HEK293 (cell line): ENCODE data around the gene PDXK.
A peak's percentile ranks its signal among the peaks of the same experiment; 100 is the strongest.

Experiments
- CTCF ChIA-PET: fragments of 350-600 bp; formaldehyde crosslinking; extraction: SDS; loops from one replicate; lab custom pipeline; 2021; ENCODE audit warnings: antibody characterized with exemption; lab: Yijun Ruan, JAX
- POLR2A ChIA-PET: fragments of 300-600 bp; formaldehyde crosslinking; extraction: SDS; loops from one replicate; lab custom pipeline; 2020; ENCODE audit warnings: antibody characterized with exemption, inconsistent platforms; lab: Yijun Ruan, JAX
- H3K27ac ChIP-seq: fragments of 200-500 bp; sonication (Bioruptor generic); 2 replicates; pipeline ENCODE4 v1.5.1; 2014; ENCODE audit warnings: low read depth, low read length, control low read depth, inconsistent platforms; ENCODE audit errors: extremely low read depth
- H3K36me3 ChIP-seq, 2 experiments: fragments of 200-500 bp in 1 of 2; sonication (Bioruptor generic) in 1 of 2; 1 replicate in 1 of 2; 2 replicates in 1 of 2; pipeline ENCODE4 v1.5.1; 2014 to 2017; ENCODE audit warnings: inconsistent platforms in 2 of 2, low read length in 2 of 2; ENCODE audit not compliant: control insufficient read depth in 2 of 2, insufficient read depth in 1 of 2
- H3K4me1 ChIP-seq: fragments of 200-500 bp; sonication (Bioruptor generic); 2 replicates; pipeline ENCODE4 v1.5.1; 2014; ENCODE audit warnings: mild to moderate bottlenecking, low read length, inconsistent platforms; ENCODE audit not compliant: control insufficient read depth, insufficient read depth
- H3K4me3 ChIP-seq: 2 replicates; pipeline ENCODE4 v1.5.1; 2011; ENCODE audit warnings: low read depth, mild to moderate bottlenecking, control low read depth, low read length, moderate library complexity
- H3K9me3 ChIP-seq: fragments of 200-500 bp; sonication (Bioruptor generic); 2 replicates; pipeline ENCODE4 v1.5.1; 2014; ENCODE audit warnings: low read depth, low read length, inconsistent platforms; ENCODE audit not compliant: control insufficient read depth, insufficient read depth
- BCL11A ChIP-seq: fragments of 450-650 bp; formaldehyde crosslinking; IDR thresholded peaks from 2 replicates; pipeline ENCODE4 v1.5.1; 2016; ENCODE audit warnings: low read depth, missing biosample characterization, missing genetic modification characterization
- CTCF ChIP-seq: fragments of 450-650 bp; formaldehyde crosslinking; IDR thresholded peaks from 2 replicates; pipeline ENCODE4 v1.5.1; 2016; ENCODE audit warnings: missing biosample characterization, missing genetic modification characterization
- EGR2 ChIP-seq: fragments of 450-650 bp; formaldehyde crosslinking; IDR thresholded peaks from 2 replicates; pipeline ENCODE4 v1.5.1; 2016; ENCODE audit warnings: low read depth, missing biosample characterization, missing genetic modification characterization
- KLF16 ChIP-seq: fragments of 450-650 bp; formaldehyde crosslinking; IDR thresholded peaks from 2 replicates; pipeline ENCODE4 v1.5.1; 2017; ENCODE audit warnings: missing biosample characterization, missing genetic modification characterization
- KLF8 ChIP-seq: fragments of 450-650 bp; formaldehyde crosslinking; IDR thresholded peaks from 2 replicates; pipeline ENCODE4 v1.5.1; 2016; ENCODE audit warnings: missing biosample characterization, missing genetic modification characterization
- KLF9 ChIP-seq: fragments of 450-650 bp; formaldehyde crosslinking; IDR thresholded peaks from 2 replicates; pipeline ENCODE4 v1.5.1; 2016; ENCODE audit warnings: missing biosample characterization, missing genetic modification characterization, low read depth
- OSR2 ChIP-seq: fragments of 450-650 bp; formaldehyde crosslinking; IDR thresholded peaks from 2 replicates; pipeline ENCODE4 v1.5.1; 2016; ENCODE audit warnings: missing biosample characterization, missing genetic modification characterization
- PBX3 ChIP-seq: sonication (generic); formaldehyde crosslinking; IDR thresholded peaks from 2 replicates; pipeline ENCODE4 v1.8.1; 2022; ENCODE audit warnings: mild to moderate bottlenecking, moderate library complexity, missing genetic modification reagents
- REPIN1 ChIP-seq: fragments of 450-650 bp; formaldehyde crosslinking; IDR thresholded peaks from 2 replicates; pipeline ENCODE4 v1.5.1; 2017; ENCODE audit warnings: missing biosample characterization, missing genetic modification characterization, low read depth
- SALL2 ChIP-seq: fragments of 450-650 bp; formaldehyde crosslinking; IDR thresholded peaks from 2 replicates; pipeline ENCODE4 v1.5.0; 2017; ENCODE audit warnings: missing biosample characterization, mild to moderate bottlenecking, missing genetic modification characterization, borderline replicate concordance
- SP2 ChIP-seq: fragments of 450-650 bp; formaldehyde crosslinking; IDR thresholded peaks from 2 replicates; pipeline ENCODE4 v1.5.1; 2016; ENCODE audit warnings: missing biosample characterization, missing genetic modification characterization
- SP7 ChIP-seq: fragments of 450-650 bp; formaldehyde crosslinking; IDR thresholded peaks from 2 replicates; pipeline ENCODE4 v1.5.1; 2016; ENCODE audit warnings: missing biosample characterization, missing genetic modification characterization
- ZBTB8A ChIP-seq: fragments of 450-650 bp; formaldehyde crosslinking; IDR thresholded peaks from 2 replicates; pipeline ENCODE4 v1.5.1; 2016; ENCODE audit warnings: missing biosample characterization, missing genetic modification characterization
- ZFP37 ChIP-seq: fragments of 450-650 bp; formaldehyde crosslinking; IDR thresholded peaks from 2 replicates; pipeline ENCODE4 v1.5.1; 2016; ENCODE audit warnings: missing biosample characterization, missing genetic modification characterization
- ZFP69B ChIP-seq: fragments of 450-650 bp; formaldehyde crosslinking; IDR thresholded peaks from 2 replicates; pipeline ENCODE4 v1.5.1; 2016; ENCODE audit warnings: missing biosample characterization, missing genetic modification characterization
- ZNF112 ChIP-seq: fragments of 450-650 bp; formaldehyde crosslinking; IDR thresholded peaks from 2 replicates; pipeline ENCODE4 v1.5.0; 2017; ENCODE audit warnings: missing biosample characterization, missing genetic modification characterization
- ZNF23 ChIP-seq: fragments of 450-650 bp; formaldehyde crosslinking; IDR thresholded peaks from 2 replicates; pipeline ENCODE4 v1.5.1; 2016; ENCODE audit warnings: missing biosample characterization, missing genetic modification characterization, borderline replicate concordance
- ZNF24 ChIP-seq: fragments of 450-650 bp; formaldehyde crosslinking; IDR thresholded peaks from 2 replicates; pipeline ENCODE4 v1.5.1; 2016; ENCODE audit warnings: missing biosample characterization, missing genetic modification characterization
- ZNF391 ChIP-seq: fragments of 450-650 bp; formaldehyde crosslinking; IDR thresholded peaks from 2 replicates; pipeline ENCODE4 v1.5.1; 2016; ENCODE audit warnings: low read depth, missing biosample characterization, missing genetic modification characterization, borderline replicate concordance
- ZNF529 ChIP-seq: fragments of 450-650 bp; formaldehyde crosslinking; IDR thresholded peaks from 2 replicates; pipeline ENCODE4 v1.5.1; 2017; ENCODE audit warnings: missing genetic modification characterization, missing biosample characterization; ENCODE audit not compliant: insufficient replicate concordance
- ZNF571 ChIP-seq: fragments of 450-650 bp; formaldehyde crosslinking; IDR thresholded peaks from 2 replicates; pipeline ENCODE4 v1.5.0; 2017; ENCODE audit warnings: missing biosample characterization, missing genetic modification characterization
- ZNF600 ChIP-seq: fragments of 450-650 bp; formaldehyde crosslinking; IDR thresholded peaks from 2 replicates; pipeline ENCODE4 v1.5.1; 2016; ENCODE audit warnings: missing biosample characterization, missing genetic modification characterization
- ZSCAN16 ChIP-seq: fragments of 450-650 bp; formaldehyde crosslinking; IDR thresholded peaks from 2 replicates; pipeline ENCODE4 v1.5.1; 2016; ENCODE audit warnings: missing biosample characterization, missing genetic modification characterization
- ZXDB ChIP-seq: fragments of 450-650 bp; formaldehyde crosslinking; IDR thresholded peaks from 2 replicates; pipeline ENCODE4 v1.5.1; 2016; ENCODE audit warnings: missing biosample characterization, missing genetic modification characterization
- TF ChIP-seq, protein P1 (sequence below): fragments of 450-650 bp; formaldehyde crosslinking; optimal IDR thresholded peaks from 2 replicates; pipeline ENCODE3; 2016; ENCODE audit warnings: missing biosample characterization, mild to moderate bottlenecking, missing genetic modification characterization
- TF ChIP-seq, protein P2 (sequence below): fragments of 450-650 bp; IDR thresholded peaks from 2 replicates; pipeline ENCODE4 v1.5.1; 2018; ENCODE audit warnings: missing biosample characterization, mild to moderate bottlenecking, missing genetic modification characterization
- TF ChIP-seq, protein P3 (sequence below): fragments of 450-650 bp; formaldehyde crosslinking; IDR thresholded peaks from 2 replicates; pipeline ENCODE4 v1.5.1; 2016; ENCODE audit warnings: missing biosample characterization, missing genetic modification characterization

The PDXK gene

GRCh38 chr21:43718872-43719747 lies at the start of gene PDXK:
Gene PDXK (plus strand): TSS chr21:43719129. CDS start chr21:43719295, 166 bp downstream.
- peaks cover 0 to 15% of the 10 kb centered on the region in 2 experiments; a peak in 2 of 3 replicates for H3K36me3 ChIP-seq
- H3K9me3 ChIP-seq: no peaks in the 10 kb centered on the region
- ChIA-PET POLR2A (interaction anchor here (0.8 to 2.0 kb wide), 3 partner anchors 10 to 22 kb away, joined by 3 to 25 read pairs (median 5); no protein-coding TSS in a partner anchor), CTCF (interaction anchor here (0.6 to 0.8 kb wide), 2 partner anchors 55 to 254 kb away, joined by 3 read pairs; no protein-coding TSS in a partner anchor)
- peaks cover 6% of the 10 kb centered on the region for H3K4me1 ChIP-seq
- H3K27ac ChIP-seq: peak within 1 kb of the TSS; percentile 78; the same call in 1 of the 2 replicates
- peak within 1 kb of the TSS; percentile 87 for H3K4me3 ChIP-seq
- peak; percentile 56; the same call in 1 of the 2 replicates for TF ChIP-seq ZNF391 (tag by site-specific recombination)
- TF ChIP-seq, protein P1, sequence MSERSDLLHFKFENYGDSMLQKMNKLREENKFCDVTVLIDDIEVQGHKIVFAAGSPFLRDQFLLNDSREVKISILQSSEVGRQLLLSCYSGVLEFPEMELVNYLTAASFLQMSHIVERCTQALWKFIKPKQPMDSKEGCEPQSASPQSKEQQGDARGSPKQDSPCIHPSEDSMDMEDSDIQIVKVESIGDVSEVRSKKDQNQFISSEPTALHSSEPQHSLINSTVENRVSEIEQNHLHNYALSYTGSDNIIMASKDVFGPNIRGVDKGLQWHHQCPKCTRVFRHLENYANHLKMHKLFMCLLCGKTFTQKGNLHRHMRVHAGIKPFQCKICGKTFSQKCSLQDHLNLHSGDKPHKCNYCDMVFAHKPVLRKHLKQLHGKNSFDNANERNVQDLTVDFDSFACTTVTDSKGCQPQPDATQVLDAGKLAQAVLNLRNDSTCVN (tag by site-specific recombination): peak; percentile 100
- no peak for TF ChIP-seq ZNF23
- TF ChIP-seq ZNF571 (tag by site-specific recombination): no peak
- TF ChIP-seq ZNF24: peak; percentile 100
- peak; percentile 81 for TF ChIP-seq ZBTB8A (tag by site-specific recombination)
- TF ChIP-seq KLF9: peak; percentile 53
- no peak for TF ChIP-seq ZNF112 (tag by site-specific recombination)
- 0 out of 2 replicates have a peak, but pooled peaks have one; percentile 67 for TF ChIP-seq ZSCAN16 (tag by site-specific recombination)
- TF ChIP-seq, protein P2, sequence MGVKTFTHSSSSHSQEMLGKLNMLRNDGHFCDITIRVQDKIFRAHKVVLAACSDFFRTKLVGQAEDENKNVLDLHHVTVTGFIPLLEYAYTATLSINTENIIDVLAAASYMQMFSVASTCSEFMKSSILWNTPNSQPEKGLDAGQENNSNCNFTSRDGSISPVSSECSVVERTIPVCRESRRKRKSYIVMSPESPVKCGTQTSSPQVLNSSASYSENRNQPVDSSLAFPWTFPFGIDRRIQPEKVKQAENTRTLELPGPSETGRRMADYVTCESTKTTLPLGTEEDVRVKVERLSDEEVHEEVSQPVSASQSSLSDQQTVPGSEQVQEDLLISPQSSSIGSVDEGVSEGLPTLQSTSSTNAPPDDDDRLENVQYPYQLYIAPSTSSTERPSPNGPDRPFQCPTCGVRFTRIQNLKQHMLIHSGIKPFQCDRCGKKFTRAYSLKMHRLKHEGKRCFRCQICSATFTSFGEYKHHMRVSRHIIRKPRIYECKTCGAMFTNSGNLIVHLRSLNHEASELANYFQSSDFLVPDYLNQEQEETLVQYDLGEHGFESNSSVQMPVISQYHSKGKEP (tag by site-specific recombination): 0 out of 2 replicates have a peak, but pooled peaks have one; percentile 22
- no peak for TF ChIP-seq ZFP37 (tag by site-specific recombination)
- peak; percentile 69 for TF ChIP-seq SP2 (tag by site-specific recombination)
- peak; percentile 62; the same call in 1 of the 2 replicates for TF ChIP-seq KLF16 (tag by site-specific recombination)
- TF ChIP-seq EGR2 (tag by site-specific recombination): peak; percentile 90
- TF ChIP-seq CTCF (tag by site-specific recombination): peak; percentile 80
- no peak for TF ChIP-seq ZNF529
- TF ChIP-seq ZNF600 (tag by site-specific recombination): no peak; the same call in 1 of the 2 replicates
- peak; percentile 88; the same call in 1 of the 2 replicates for TF ChIP-seq ZXDB
- TF ChIP-seq SALL2: no peak
- peak; percentile 46; the same call in 1 of the 2 replicates for TF ChIP-seq KLF8
- TF ChIP-seq, protein P3, sequence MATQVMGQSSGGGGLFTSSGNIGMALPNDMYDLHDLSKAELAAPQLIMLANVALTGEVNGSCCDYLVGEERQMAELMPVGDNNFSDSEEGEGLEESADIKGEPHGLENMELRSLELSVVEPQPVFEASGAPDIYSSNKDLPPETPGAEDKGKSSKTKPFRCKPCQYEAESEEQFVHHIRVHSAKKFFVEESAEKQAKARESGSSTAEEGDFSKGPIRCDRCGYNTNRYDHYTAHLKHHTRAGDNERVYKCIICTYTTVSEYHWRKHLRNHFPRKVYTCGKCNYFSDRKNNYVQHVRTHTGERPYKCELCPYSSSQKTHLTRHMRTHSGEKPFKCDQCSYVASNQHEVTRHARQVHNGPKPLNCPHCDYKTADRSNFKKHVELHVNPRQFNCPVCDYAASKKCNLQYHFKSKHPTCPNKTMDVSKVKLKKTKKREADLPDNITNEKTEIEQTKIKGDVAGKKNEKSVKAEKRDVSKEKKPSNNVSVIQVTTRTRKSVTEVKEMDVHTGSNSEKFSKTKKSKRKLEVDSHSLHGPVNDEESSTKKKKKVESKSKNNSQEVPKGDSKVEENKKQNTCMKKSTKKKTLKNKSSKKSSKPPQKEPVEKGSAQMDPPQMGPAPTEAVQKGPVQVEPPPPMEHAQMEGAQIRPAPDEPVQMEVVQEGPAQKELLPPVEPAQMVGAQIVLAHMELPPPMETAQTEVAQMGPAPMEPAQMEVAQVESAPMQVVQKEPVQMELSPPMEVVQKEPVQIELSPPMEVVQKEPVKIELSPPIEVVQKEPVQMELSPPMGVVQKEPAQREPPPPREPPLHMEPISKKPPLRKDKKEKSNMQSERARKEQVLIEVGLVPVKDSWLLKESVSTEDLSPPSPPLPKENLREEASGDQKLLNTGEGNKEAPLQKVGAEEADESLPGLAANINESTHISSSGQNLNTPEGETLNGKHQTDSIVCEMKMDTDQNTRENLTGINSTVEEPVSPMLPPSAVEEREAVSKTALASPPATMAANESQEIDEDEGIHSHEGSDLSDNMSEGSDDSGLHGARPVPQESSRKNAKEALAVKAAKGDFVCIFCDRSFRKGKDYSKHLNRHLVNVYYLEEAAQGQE (tag by site-specific recombination): peak; percentile 16; the same call in 1 of the 2 replicates
- TF ChIP-seq BCL11A (tag by site-specific recombination): 0 out of 2 replicates have a peak, but pooled peaks have one; percentile 26
- TF ChIP-seq ZFP69B (tag by site-specific recombination): 0 out of 2 replicates have a peak, but pooled peaks have one; percentile 12
- TF ChIP-seq SP7 (tag by site-specific recombination): peak; percentile 61
- peak; percentile 60; the same call in 1 of the 2 replicates for TF ChIP-seq REPIN1 (tag by site-specific recombination)
- TF ChIP-seq PBX3 (CRISPR knock-in tag): peak; percentile 31
- TF ChIP-seq OSR2 (tag by site-specific recombination): peak; percentile 37; the same call in 1 of the 2 replicates
